Coronary artery (tissue), 2 donors: ENCODE results near the gene CENPF.

Experiments
- DNase-seq: peaks from one replicate; pipeline ENCODE4 v3.0.0-alpha.2; 2017; ENCODE audit warnings: low spot score
- H3K27ac ChIP-seq, 2 donors: fragments of 200-600 bp; sonication (generic); one replicate each; pipeline ENCODE4 v1.5.1; 2016 to 2019
- H3K4me3 ChIP-seq: fragments of 200-600 bp; sonication (generic); 2 replicates; pipeline ENCODE4 v1.5.1; 2016; ENCODE audit warnings: mild to moderate bottlenecking, moderate library complexity
- CTCF ChIP-seq: fragments of 200-600 bp; sonication (generic); IDR thresholded peaks from one replicate; pipeline ENCODE4 v1.5.1; 2019; ENCODE audit warnings: antibody characterized with exemption

CENPF gene

GRCh38 chr1:214677945-214678344, 75.0 kb downstream of the CENPF start:
- Histone ChIP-seq H3K27ac (no peak overlapping the region), H3K4me3 (no peak overlapping the region)
- no peak for TF ChIP-seq CTCF
- no peak for DNase-seq

GRCh38 chr1:214678386-214678785, 75.4 kb downstream of the CENPF start:
- no peak for TF ChIP-seq CTCF
- no peak for DNase-seq
- no peak overlapping the region for H3K4me3 ChIP-seq
- H3K27ac ChIP-seq, result no peak overlapping the region

GRCh38 chr1:214683621-214684020, 80.6 kb downstream of the CENPF start:
- DNase-seq, result no peak
- TF ChIP-seq CTCF, result no peak
- Histone ChIP-seq H3K4me3 (no peak overlapping the region), H3K27ac (no peak overlapping the region)

- no peak for DNase-seq
- H3K27ac ChIP-seq, result no peak overlapping the region
- H3K4me3 ChIP-seq, result no peak overlapping the region
- no peak for TF ChIP-seq CTCF
Observed at GRCh38 chr1:214685906-214686305, 82.9 kb downstream of the CENPF start.

- no peak overlapping the region for H3K27ac ChIP-seq
- H3K4me3 ChIP-seq, result no peak overlapping the region
- no peak for DNase-seq
- TF ChIP-seq CTCF, result no peak
Observed at GRCh38 chr1:214686497-214686896, 83.5 kb downstream of the CENPF start.

- Histone ChIP-seq H3K27ac (no peak overlapping the region), H3K4me3 (no peak overlapping the region)
- TF ChIP-seq CTCF, result no peak
- DNase-seq, result no peak
Observed at GRCh38 chr1:214688891-214689290, 85.9 kb downstream of the CENPF start.

- no peak overlapping the region for H3K27ac ChIP-seq
- no peak for TF ChIP-seq CTCF
- H3K4me3 ChIP-seq, result no peak overlapping the region
- no peak for DNase-seq
Observed at GRCh38 chr1:214694769-214695168, 91.8 kb downstream of the CENPF start.
